Measurements from ENCODE around the gene PDXK. TPM values are rescaled to one million over a fixed set of nuclear protein-coding genes. Genes with fewer than 3 reads are reported as not detected.

PDXK gene
- total and polyA plus RNA-seq, 9 of the 15 experiments (the other 6 are each of a cell fraction or from before 2014, with no cell fraction given): 5.6 to 162 (median 76.5) TPM

DNA sequence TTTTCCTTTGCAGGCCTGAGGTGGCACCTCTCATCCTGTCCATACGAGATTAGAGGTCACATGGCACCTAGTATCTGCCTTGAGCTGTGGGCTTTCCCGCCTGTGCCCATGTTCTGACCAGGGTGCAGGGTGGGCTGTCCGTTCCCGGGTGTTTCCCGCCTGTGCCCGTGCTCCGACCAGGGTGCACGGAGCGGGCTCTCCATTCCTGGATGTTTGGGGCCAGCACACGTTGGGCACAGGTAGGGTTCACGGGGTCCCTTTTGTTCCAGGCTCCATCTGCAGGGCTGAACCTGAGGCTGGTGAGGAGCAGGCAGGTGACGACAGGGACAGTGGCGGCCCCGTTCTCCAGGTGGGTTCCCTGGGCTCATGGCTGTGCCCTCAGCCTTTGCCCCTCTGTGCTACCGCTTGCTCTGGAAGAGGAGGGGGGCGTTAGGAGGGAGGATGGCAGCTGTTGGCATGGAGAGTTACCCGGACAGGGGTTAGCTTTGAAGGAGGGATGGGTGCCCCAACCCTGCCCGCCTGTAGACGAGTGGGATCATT is 80.4 kb downstream of the PDXK start (continued):
- TF ChIP-seq POLR2AphosphoS2 (IDR thresholded peaks at IDR 0.05; ENCODE audit: low read length) (no peak), SUPT5H (IDR thresholded peaks at IDR 0.05) (peak; percentile 30), OTX1 (CRISPR knock-in tag; IDR thresholded peaks at IDR 0.05) (no peak)

DNA sequence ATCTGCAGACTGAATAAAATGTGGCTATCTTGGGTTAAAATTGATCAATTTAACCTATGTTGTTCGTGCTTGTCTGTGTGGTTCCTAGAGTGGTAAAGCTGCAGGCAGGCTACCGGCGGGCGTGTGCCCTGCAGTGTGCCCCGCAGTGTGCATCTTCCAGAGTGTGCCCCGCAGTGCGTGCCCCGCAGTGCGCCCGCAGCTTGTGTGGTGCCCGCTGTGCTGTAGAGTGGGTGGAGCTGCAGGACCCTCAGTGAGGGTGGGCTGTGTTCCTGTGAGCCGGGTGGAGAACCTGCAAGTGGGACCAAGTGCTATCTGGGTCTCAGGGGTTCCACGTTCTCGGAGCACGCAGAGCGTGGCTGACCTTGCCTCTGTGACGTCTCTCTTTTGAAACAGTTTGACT is 81.2 kb downstream of the PDXK start:
- intact Hi-C loops (cut with micrococcal nuclease) (no loop called here), in situ Hi-C loops (cut with MboI) (no loop called here)
- FAIRE-seq (no peak), DNase-seq (ENCODE audit: extremely low read depth in 1 of 4, low spot score in 3 of 4) (no peak), ATAC-seq (no peak)
- 99% methylated on average over 17 of the region's 17 CpGs for WGBS (ENCODE audit: insufficient coverage, low coverage, missing lambda C conversion rate)
- no peak overlapping the region for H3K27ac ChIP-seq (ENCODE audit: extremely low read depth, low read depth, low read length)
- ChIA-PET CTCF (ENCODE audit: low intra/inter-chr PET ratio) (no interaction called here), POLR2A (interaction anchor here (1.4 kb wide), 1 partner anchor 10 kb away, joined by 5 read pairs; no protein-coding TSS in a partner anchor)
- no peak overlapping the region for H2AFZ ChIP-seq (ENCODE audit: low read depth, low read length)
- H3K4me3 ChIP-seq: no peak overlapping the region
- H3K9ac ChIP-seq (ENCODE audit: insufficient read depth in 1 of 2, low read depth in 2 of 2, low read length in 2 of 2): no peak overlapping the region
- H3K36me3 ChIP-seq (ENCODE audit: control insufficient read depth, insufficient read depth, low read length): peaks cover 97% of the 10 kb centered on the region
- no TSS peak for BruUV-seq (replicated peaks)
- peaks cover under 1 to 33% of the 10 kb centered on the region in 2 experiments; a peak in 3 of 5 replicates for H3K4me1 ChIP-seq (replicated peaks in 1 of 2; ENCODE audit: control insufficient read depth in 2 of 2, insufficient read depth in 2 of 2, low read length in 2 of 2)
- TF ChIP-seq RBFOX2 (IDR thresholded peaks at IDR 0.05; ENCODE audit: low read depth, low read length) (peak; percentile 52), POLR2G (IDR thresholded peaks at IDR 0.05; ENCODE audit: low read depth, low read length) (0 out of 2 replicates have a peak, but pooled peaks have one; percentile 23), ZBTB17 (CRISPR knock-in tag; IDR thresholded peaks at IDR 0.05) (no peak)
- TF ChIP-seq, protein P1, sequence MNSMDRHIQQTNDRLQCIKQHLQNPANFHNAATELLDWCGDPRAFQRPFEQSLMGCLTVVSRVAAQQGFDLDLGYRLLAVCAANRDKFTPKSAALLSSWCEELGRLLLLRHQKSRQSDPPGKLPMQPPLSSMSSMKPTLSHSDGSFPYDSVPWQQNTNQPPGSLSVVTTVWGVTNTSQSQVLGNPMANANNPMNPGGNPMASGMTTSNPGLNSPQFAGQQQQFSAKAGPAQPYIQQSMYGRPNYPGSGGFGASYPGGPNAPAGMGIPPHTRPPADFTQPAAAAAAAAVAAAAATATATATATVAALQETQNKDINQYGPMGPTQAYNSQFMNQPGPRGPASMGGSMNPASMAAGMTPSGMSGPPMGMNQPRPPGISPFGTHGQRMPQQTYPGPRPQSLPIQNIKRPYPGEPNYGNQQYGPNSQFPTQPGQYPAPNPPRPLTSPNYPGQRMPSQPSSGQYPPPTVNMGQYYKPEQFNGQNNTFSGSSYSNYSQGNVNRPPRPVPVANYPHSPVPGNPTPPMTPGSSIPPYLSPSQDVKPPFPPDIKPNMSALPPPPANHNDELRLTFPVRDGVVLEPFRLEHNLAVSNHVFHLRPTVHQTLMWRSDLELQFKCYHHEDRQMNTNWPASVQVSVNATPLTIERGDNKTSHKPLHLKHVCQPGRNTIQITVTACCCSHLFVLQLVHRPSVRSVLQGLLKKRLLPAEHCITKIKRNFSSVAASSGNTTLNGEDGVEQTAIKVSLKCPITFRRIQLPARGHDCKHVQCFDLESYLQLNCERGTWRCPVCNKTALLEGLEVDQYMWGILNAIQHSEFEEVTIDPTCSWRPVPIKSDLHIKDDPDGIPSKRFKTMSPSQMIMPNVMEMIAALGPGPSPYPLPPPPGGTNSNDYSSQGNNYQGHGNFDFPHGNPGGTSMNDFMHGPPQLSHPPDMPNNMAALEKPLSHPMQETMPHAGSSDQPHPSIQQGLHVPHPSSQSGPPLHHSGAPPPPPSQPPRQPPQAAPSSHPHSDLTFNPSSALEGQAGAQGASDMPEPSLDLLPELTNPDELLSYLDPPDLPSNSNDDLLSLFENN (IDR thresholded peaks at IDR 0.05; ENCODE audit: low read depth in 2 of 2, low read length in 2 of 2): no peak
- H3K79me2 ChIP-seq (ENCODE audit: control insufficient read depth, insufficient read depth, low read length): peaks cover 13% of the 10 kb centered on the region; the same call in 1 of the 3 replicates
- H4K20me1 ChIP-seq (replicated peaks; ENCODE audit: control insufficient read depth, insufficient read depth, low read length): peaks cover under 1% of the 10 kb centered on the region; the same call in 1 of the 2 replicates
- H3K9me3 ChIP-seq (replicated peaks; ENCODE audit: control insufficient read depth, insufficient read depth, low read depth, low read length): no peaks in the 10 kb centered on the region
- no peak overlapping the region for H3K4me2 ChIP-seq (ENCODE audit: insufficient read depth, low read length)
- no peaks in the 10 kb centered on the region for H3K27me3 ChIP-seq (ENCODE audit: control insufficient read depth in 2 of 2, insufficient read depth in 2 of 2, low read length in 2 of 2)
- H3K9me1 ChIP-seq (ENCODE audit: control insufficient read depth, insufficient read depth, low read length): no peaks in the 10 kb centered on the region

All from K562 (cell line).